AG04450 (cell line): ENCODE measurements around the gene F10. TPM values are rescaled to one million over a fixed set of nuclear protein-coding genes. Genes with fewer than 3 reads are reported as not detected.

Experiments
- CTCF ChIA-PET: fragments of 300-600, 350-600 bp; formaldehyde crosslinking; extraction: SDS; loops from one replicate; lab custom pipeline; 2022; ENCODE audit warnings: antibody characterized with exemption, inconsistent platforms; lab: Charles Lee
- POLR2A ChIA-PET: fragments of 350-600 bp; formaldehyde crosslinking; extraction: SDS; loops from one replicate; lab custom pipeline; 2021; ENCODE audit warnings: antibody characterized with exemption, inconsistent platforms; lab: Yijun Ruan, JAX
- DNase-seq: peaks from one replicate; pipeline ENCODE4 v3.0.0-alpha.2; 2011; ENCODE audit warnings: low read depth, low spot score
- H3K27ac ChIP-seq: one replicate; pipeline ENCODE4 v1.5.1; 2012; ENCODE audit warnings: low read depth, low read length, control low read depth
- H3K27me3 ChIP-seq: one replicate; pipeline ENCODE4 v1.6.0; 2012; ENCODE audit warnings: low read length; ENCODE audit not compliant: control insufficient read depth, insufficient read depth
- H3K4me3 ChIP-seq: 2 replicates; pipeline ENCODE4 v1.5.1; 2011; ENCODE audit warnings: mild to moderate bottlenecking, low read depth, low read length, control low read depth
- H3K9me3 ChIP-seq: 2 replicates; pipeline ENCODE4 v1.5.1; 2012; ENCODE audit warnings: low read length; ENCODE audit not compliant: control insufficient read depth, insufficient read depth
- CTCF ChIP-seq: IDR thresholded peaks from 2 replicates; pipeline ENCODE4 v1.5.1; 2011; ENCODE audit warnings: low read depth, low read length, control low read depth, inconsistent platforms
- polyA plus RNA-seq: library from polyadenylated mRNA; depleted of rRNA; stranded (reverse); fragments of >200 nt; gene quantifications from 2 replicates; pipeline ENCODE4 v1.2.3, GENCODE V29; 2011

The F10 gene
- polyA plus RNA-seq, 1 experiment, result 17.7 TPM

- Histone ChIP-seq H3K9me3 (peaks cover 2% of the 10 kb centered on the region; the same call in 1 of the 2 replicates), H3K27me3 (peaks cover 4% of the 10 kb centered on the region), H3K4me3 (no peak overlapping the region), H3K27ac (no peak overlapping the region)
- no peak for DNase-seq
- POLR2A ChIA-PET, result interaction anchor here (0.6 kb wide), 1 partner anchor 42 kb away, joined by 4 read pairs; no protein-coding TSS in a partner anchor
- TF ChIP-seq CTCF, result no peak
- CTCF ChIA-PET, result no interaction called here
These were observed 44.1 kb downstream of the F10 start for GRCh38 chr13:113166681-113167080.

GRCh38 chr13:113167155-113167554, 44.6 kb downstream of the F10 start:
- ChIA-PET CTCF (no interaction called here), POLR2A (interaction anchor here (1.0 kb wide), 1 partner anchor 42 kb away, joined by 3 read pairs; the partner anchor contains the start of gene CUL4A)
- Histone ChIP-seq H3K9me3 (peaks cover 2% of the 10 kb centered on the region; the same call in 1 of the 2 replicates), H3K27me3 (peaks cover 4% of the 10 kb centered on the region), H3K4me3 (no peak overlapping the region), H3K27ac (no peak overlapping the region)
- no peak for DNase-seq
- TF ChIP-seq CTCF, result no peak

GRCh38 chr13:113167575-113167974, 45.0 kb downstream of the F10 start:
- TF ChIP-seq CTCF, result no peak
- peaks cover 2% of the 10 kb centered on the region; the same call in 1 of the 2 replicates for H3K9me3 ChIP-seq
- H3K27ac ChIP-seq, result no peak overlapping the region
- ChIA-PET POLR2A (interaction anchor here (1.0 kb wide), 1 partner anchor 41 kb away, joined by 3 read pairs; the partner anchor contains the start of gene CUL4A), CTCF (no interaction called here)
- H3K4me3 ChIP-seq, result no peak overlapping the region
- DNase-seq, result no peak
- H3K27me3 ChIP-seq, result peaks cover 4% of the 10 kb centered on the region

GRCh38 chr13:113168211-113168610, 45.6 kb downstream of the F10 start:
- ChIA-PET CTCF (no interaction called here), POLR2A (interaction anchor here (1.0 kb wide), 1 partner anchor 41 kb away, joined by 3 read pairs; the partner anchor contains the start of gene CUL4A)
- Histone ChIP-seq H3K27ac (no peak overlapping the region), H3K9me3 (peaks cover 2% of the 10 kb centered on the region; the same call in 1 of the 2 replicates), H3K4me3 (no peak overlapping the region), H3K27me3 (peaks cover 2% of the 10 kb centered on the region)
- no peak for TF ChIP-seq CTCF
- DNase-seq, result no peak
